Natural killer cell (primary cell): Measurements from ENCODE around the gene ZNF800. TPM values are rescaled to one million over a fixed set of nuclear protein-coding genes. Genes with fewer than 3 reads are reported as not detected.

Experiments
- ATAC-seq, 3 donors: fragments of 150-1000 bp in 2 of 3; fragments of 200-7000 bp in 1 of 3; cut with Tn5 transposase; 1 replicate in 1 of 3; 2 replicates in 2 of 3; pipeline ENCODE4 v1.10.0; 2021; ENCODE audit warnings: mild to moderate bottlenecking in 2 of 3, moderate library complexity in 2 of 3
- DNase-seq, 2 donors: peaks; one replicate each; pipeline versions ENCODE4 v3.0.0 to v3.0.0-alpha.2; 2013 to 2021; ENCODE audit warnings: mixed read lengths in 1 of 2
- H3K27ac ChIP-seq: one replicate; pipeline ENCODE4 v1.5.1; 2013; ENCODE audit warnings: mild to moderate bottlenecking, low read length
- H3K27me3 ChIP-seq: one replicate; pipeline ENCODE4 v1.6.1; 2013; ENCODE audit warnings: low read length; ENCODE audit not compliant: control insufficient read depth, insufficient read depth
- H3K36me3 ChIP-seq: one replicate; pipeline ENCODE4 v1.6.1; 2013; ENCODE audit warnings: low read length; ENCODE audit not compliant: control insufficient read depth, insufficient read depth
- H3K4me1 ChIP-seq: one replicate; pipeline ENCODE4 v1.6.1; 2013; ENCODE audit warnings: low read length; ENCODE audit not compliant: control insufficient read depth, insufficient read depth
- H3K4me3 ChIP-seq: one replicate; pipeline ENCODE4 v1.5.1; 2013; ENCODE audit warnings: low read length
- H3K9me3 ChIP-seq: one replicate; pipeline ENCODE4 v1.6.1; 2013; ENCODE audit warnings: low read length; ENCODE audit not compliant: control insufficient read depth, insufficient read depth
- H3K27ac Mint-ChIP-seq, 2 donors: one replicate each; pipeline ENCODE4 v1.8.0; 2022; ENCODE audit warnings: mild to moderate bottlenecking in 2 of 2, mixed read lengths in 2 of 2, moderate library complexity in 1 of 2
- H3K27me3 Mint-ChIP-seq, 2 donors: one replicate each; pipeline ENCODE4 v1.8.0; 2022; ENCODE audit warnings: low read depth in 2 of 2, mixed read lengths in 2 of 2
- H3K36me3 Mint-ChIP-seq: one replicate; pipeline ENCODE4 v1.8.0; 2022; ENCODE audit warnings: mixed read lengths
- H3K4me1 Mint-ChIP-seq, 2 donors: one replicate each; pipeline ENCODE4 v1.8.0; 2022; ENCODE audit warnings: mixed read lengths in 2 of 2
- H3K4me3 Mint-ChIP-seq: one replicate; pipeline ENCODE4 v1.8.0; 2022; ENCODE audit warnings: mild to moderate bottlenecking, moderate library complexity, mixed read lengths
- H3K9me3 Mint-ChIP-seq, 2 donors: one replicate each; pipeline ENCODE4 v1.8.0; 2022; ENCODE audit warnings: mixed read lengths in 2 of 2
- WGBS: methylation state at CpG from one replicate; pipeline ENCODE4 v1.1.7; 2013; ENCODE audit warnings: missing lambda C conversion rate; ENCODE audit not compliant: insufficient coverage; 5-methylcytosine and 5-hydroxymethylcytosine counted together
- intact Hi-C: fragments of 100-400 bp; cut with micrococcal nuclease; formaldehyde crosslinking; loops from one replicate; pipeline ENCODE4 v1.14.2; 2022
- total RNA-seq, 4 donors: library from RNA; stranded (reverse); fragments of 120-200 nt in 1 of 4; gene quantifications; one replicate each; pipeline versions ENCODE4 v1.2.3 to v1.2.4, GENCODE V29; 2013 to 2022
- TF ChIP-seq, protein P1 (sequence below): fragments of 200-600 bp; IDR thresholded peaks from one replicate; pipeline ENCODE4 v1.8.0; 2022; ENCODE audit warnings: antibody characterized with exemption

Gene ZNF800
- total RNA-seq, 3 donors from 2014 or later (not counting 1 experiment from before 2014, with no cell fraction given): 93.3 to 107 (median 101) TPM

DNA sequence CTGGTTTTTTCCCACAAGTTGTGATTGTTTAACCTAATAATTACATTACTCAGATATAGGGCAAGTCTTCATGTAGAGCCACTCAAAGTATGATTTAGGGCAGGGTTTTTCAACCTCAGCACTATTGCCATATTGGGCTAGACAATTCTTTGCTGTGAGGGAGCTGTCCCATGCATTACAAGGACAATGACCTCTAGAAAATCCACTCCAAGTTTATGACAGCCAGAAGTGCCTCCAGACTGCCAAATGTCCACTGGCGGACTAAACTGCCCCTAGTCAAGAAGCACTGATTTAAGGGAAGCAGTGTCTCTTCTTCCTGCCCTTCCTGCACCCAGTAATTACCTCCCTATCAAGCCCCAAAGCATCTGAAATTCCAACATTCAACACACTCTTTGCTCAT, 54.4 kb downstream of the ZNF800 start:
- no peak for ATAC-seq
- 93% methylated on average over 1 of the region's 1 CpG for WGBS
- Mint-ChIP-seq H3K27ac (no peak overlapping the region), H3K4me1 (no peaks in the 10 kb centered on the region), H3K27me3 (peaks cover 30 to 41% of the 10 kb centered on the region in 2 donors), H3K36me3 (no peaks in the 10 kb centered on the region), H3K4me3 (no peak overlapping the region), H3K9me3 (no peaks in the 10 kb centered on the region)
- intact Hi-C loops: no loop called here
- DNase-seq: no peak
- Histone ChIP-seq H3K27me3 (peaks cover 3% of the 10 kb centered on the region), H3K4me1 (no peaks in the 10 kb centered on the region), H3K27ac (no peak overlapping the region), H3K9me3 (no peaks in the 10 kb centered on the region), H3K36me3 (no peaks in the 10 kb centered on the region), H3K4me3 (no peak overlapping the region)
- TF ChIP-seq, protein P1, sequence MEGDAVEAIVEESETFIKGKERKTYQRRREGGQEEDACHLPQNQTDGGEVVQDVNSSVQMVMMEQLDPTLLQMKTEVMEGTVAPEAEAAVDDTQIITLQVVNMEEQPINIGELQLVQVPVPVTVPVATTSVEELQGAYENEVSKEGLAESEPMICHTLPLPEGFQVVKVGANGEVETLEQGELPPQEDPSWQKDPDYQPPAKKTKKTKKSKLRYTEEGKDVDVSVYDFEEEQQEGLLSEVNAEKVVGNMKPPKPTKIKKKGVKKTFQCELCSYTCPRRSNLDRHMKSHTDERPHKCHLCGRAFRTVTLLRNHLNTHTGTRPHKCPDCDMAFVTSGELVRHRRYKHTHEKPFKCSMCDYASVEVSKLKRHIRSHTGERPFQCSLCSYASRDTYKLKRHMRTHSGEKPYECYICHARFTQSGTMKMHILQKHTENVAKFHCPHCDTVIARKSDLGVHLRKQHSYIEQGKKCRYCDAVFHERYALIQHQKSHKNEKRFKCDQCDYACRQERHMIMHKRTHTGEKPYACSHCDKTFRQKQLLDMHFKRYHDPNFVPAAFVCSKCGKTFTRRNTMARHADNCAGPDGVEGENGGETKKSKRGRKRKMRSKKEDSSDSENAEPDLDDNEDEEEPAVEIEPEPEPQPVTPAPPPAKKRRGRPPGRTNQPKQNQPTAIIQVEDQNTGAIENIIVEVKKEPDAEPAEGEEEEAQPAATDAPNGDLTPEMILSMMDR: no peak

DNA sequence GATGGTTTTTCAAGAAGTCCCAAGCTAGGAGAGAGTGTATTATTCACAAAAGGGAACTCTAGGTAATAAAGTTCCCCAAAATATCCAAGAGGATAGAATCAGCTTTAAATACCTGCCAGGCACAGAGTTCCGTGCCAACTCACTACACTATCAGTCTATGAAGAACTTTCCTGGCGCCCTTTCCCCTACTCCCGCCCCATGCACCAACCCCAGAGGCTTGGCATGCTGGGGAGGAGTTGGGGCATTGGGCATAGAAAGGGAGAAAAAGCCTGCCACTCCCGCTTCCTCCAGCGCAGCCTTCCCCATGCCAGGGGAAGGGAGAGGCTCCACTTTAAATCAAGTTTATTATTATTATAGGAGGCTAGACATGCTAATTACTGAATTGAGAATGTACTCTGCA, 54.9 kb downstream of the ZNF800 start:
- Mint-ChIP-seq H3K36me3 (no peaks in the 10 kb centered on the region), H3K4me3 (no peak overlapping the region), H3K27me3 (peaks cover 30 to 42% of the 10 kb centered on the region in 2 donors), H3K9me3 (no peaks in the 10 kb centered on the region), H3K4me1 (no peaks in the 10 kb centered on the region), H3K27ac (no peak overlapping the region)
- H3K27ac ChIP-seq: no peak overlapping the region
- H3K27me3 ChIP-seq: peaks cover 5% of the 10 kb centered on the region
- no peak overlapping the region for H3K4me3 ChIP-seq
- ATAC-seq: no peak
- no peaks in the 10 kb centered on the region for H3K4me1 ChIP-seq
- H3K9me3 ChIP-seq: no peaks in the 10 kb centered on the region
- WGBS: 67% methylated on average over 1 of the region's 5 CpGs
- DNase-seq: no peak
- TF ChIP-seq, protein P1: no peak
- H3K36me3 ChIP-seq: no peaks in the 10 kb centered on the region
- intact Hi-C loops: no loop called here

DNA sequence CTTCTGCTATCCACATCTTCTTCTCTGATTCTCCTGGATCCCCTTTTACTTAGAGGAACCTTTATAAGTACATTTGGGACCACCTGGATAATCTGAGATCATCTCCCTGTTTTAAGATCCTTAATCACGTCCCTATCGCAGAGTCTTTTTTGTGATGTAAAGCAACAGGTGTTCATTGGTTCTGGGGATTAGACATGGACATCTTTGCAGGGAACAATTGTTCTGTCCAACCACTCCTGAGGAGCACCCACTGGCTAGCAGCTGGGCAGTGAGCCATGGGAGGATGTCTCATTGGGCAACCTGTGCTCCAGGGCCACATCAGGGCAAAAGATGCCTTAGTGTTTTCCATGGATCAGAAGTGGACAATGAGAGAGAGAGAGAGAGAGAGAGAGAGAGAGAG, 56.0 kb downstream of the ZNF800 start:
- DNase-seq (no peak), ATAC-seq (no peak)
- no peak overlapping the region for H3K27ac Mint-ChIP-seq
- H3K4me1 Mint-ChIP-seq: no peaks in the 10 kb centered on the region
- TF ChIP-seq, protein P1: no peak
- no peaks in the 10 kb centered on the region for H3K9me3 Mint-ChIP-seq
- Histone ChIP-seq H3K9me3 (no peaks in the 10 kb centered on the region), H3K4me3 (no peak overlapping the region), H3K4me1 (no peaks in the 10 kb centered on the region), H3K27me3 (peaks cover 5% of the 10 kb centered on the region), H3K36me3 (no peaks in the 10 kb centered on the region), H3K27ac (no peak overlapping the region)
- H3K27me3 Mint-ChIP-seq: peaks cover 33 to 42% of the 10 kb centered on the region in 2 donors
- intact Hi-C loops: no loop called here
- no peaks in the 10 kb centered on the region for H3K36me3 Mint-ChIP-seq
- H3K4me3 Mint-ChIP-seq: no peak overlapping the region
- 96% methylated on average over 2 of the region's 2 CpGs for WGBS

DNA sequence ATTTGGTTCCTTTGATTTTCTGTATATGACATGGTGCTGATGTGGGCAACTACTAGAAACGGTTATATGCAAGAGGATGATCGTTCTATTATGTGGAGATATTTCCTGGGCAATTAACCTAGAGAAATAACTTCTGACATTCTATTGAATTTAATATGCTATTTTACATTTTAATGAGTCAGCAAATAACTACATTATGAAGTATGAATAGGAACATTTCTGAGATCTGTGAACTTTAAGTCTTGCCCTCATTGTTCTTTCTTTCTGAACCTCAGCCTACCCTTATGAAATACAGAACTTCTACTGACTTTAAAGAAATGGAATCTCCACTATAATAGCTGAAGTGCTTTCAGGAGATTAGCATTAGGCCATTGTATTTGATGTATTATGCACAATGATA, 59.6 kb downstream of the ZNF800 start:
- TF ChIP-seq, protein P1: no peak
- H3K4me3 Mint-ChIP-seq: no peak overlapping the region
- Histone ChIP-seq H3K27me3 (peaks cover 5% of the 10 kb centered on the region), H3K27ac (no peak overlapping the region), H3K4me3 (no peak overlapping the region), H3K4me1 (no peaks in the 10 kb centered on the region), H3K36me3 (no peaks in the 10 kb centered on the region), H3K9me3 (no peaks in the 10 kb centered on the region)
- H3K4me1 Mint-ChIP-seq: no peaks in the 10 kb centered on the region
- H3K9me3 Mint-ChIP-seq: no peaks in the 10 kb centered on the region
- no peak for ATAC-seq
- no peak for DNase-seq
- no peak overlapping the region for H3K27ac Mint-ChIP-seq
- peaks cover 29 to 45% of the 10 kb centered on the region in 2 donors for H3K27me3 Mint-ChIP-seq
- intact Hi-C loops: no loop called here
- WGBS: no CpG with 5 or more reads among the region's 2 CpGs
- no peaks in the 10 kb centered on the region for H3K36me3 Mint-ChIP-seq
